Motor neuron (in vitro differentiated cells): Measurements from ENCODE around the gene IL16. TPM values are rescaled to one million over a fixed set of nuclear protein-coding genes. Genes with fewer than 3 reads are reported as not detected.
"Not testable (repeated sequence)": the region's sequence is repeated elsewhere in the genome, so short reads cannot be mapped to it uniquely, and the experiment has no call there.

Experiments used
- ATAC-seq, 8 experiments: fragments of 200-7000 bp; cut with Tn5 transposase; replicated peaks in 6 of 8; 2 replicates each; pipeline ENCODE4 v1.8.0; 2021; ENCODE audit warnings: mild to moderate bottlenecking in 8 of 8, moderate library complexity in 8 of 8
- H3K27ac ChIP-seq, 2 donors: fragments of 250-450 bp; sonication (Bioruptor Pico); 2 replicates each; pipeline ENCODE4 v1.9.0; 2021; ENCODE audit warnings: antibody characterized with exemption in 2 of 2, mild to moderate bottlenecking in 2 of 2, moderate library complexity in 1 of 2
- H3K4me1 ChIP-seq, 2 donors: fragments of 250-450 bp; sonication (Bioruptor Pico); replicated peaks in 1 of 2; 2 replicates each; pipeline ENCODE4 v1.6.1; 2021; ENCODE audit warnings: antibody characterized with exemption in 2 of 2, mild to moderate bottlenecking in 2 of 2, moderate library complexity in 1 of 2
- H3K4me3 ChIP-seq, 5 donors: fragments of 250-450 bp; sonication (Bioruptor Pico); 2 replicates each; pipeline ENCODE4 v1.9.0; 2021; ENCODE audit warnings: antibody characterized with exemption in 5 of 5, mild to moderate bottlenecking in 5 of 5, moderate library complexity in 4 of 5
- whole genome bisulfite sequencing, 10 experiments: fragments of 450-650 bp; shearing (Covaris generic); methylation state at CpG; one replicate each; pipeline ENCODE4 v1.0.0; 2022; 5-methylcytosine and 5-hydroxymethylcytosine counted together
- in situ Hi-C, 9 experiments: fragments of 400-800 bp; cut with MboI; loops; one replicate each; pipeline ENCODE4 v1.15.0; 2021; ENCODE audit warnings: low sequenced_read_pairs in 9 of 9, low pct_unique_long_range_greater_than_20kb in 2 of 9; ENCODE audit not compliant: unreplicated experiment in 9 of 9
- total RNA-seq, 8 experiments: library from RNA; unstranded; fragments of 300-600 nt; gene quantifications; 2 replicates each; pipeline versions ENCODE4 v1.2.3 to v1.2.4, GENCODE V29; 2022

The IL16 gene
- 1 to 10 TPM in 2 of 8 experiments, under 1 TPM in 6; 0.22 to 1.1 (median 0.63) TPM for total RNA-seq

GRCh38 chr15:81196576-81197254 is at the start of gene IL16:
Gene IL16 (plus strand): TSS chr15:81196879. CDS start chr15:81225400, 28,521 bp downstream.
- 50 to 100% (median 88%) methylated on average over 1 to 9 of the region's 16 CpGs; no CpG with 5 or more reads in 4 of the 10 experiments for WGBS, 10 experiments

GRCh38 chr15:81151389-81151788 is 45.3 kb upstream of the IL16 start:
- no peak for ATAC-seq
- 71 to 93% (median 78%) methylated on average over 3 to 7 of the region's 7 CpGs; no CpG with 5 or more reads in 1 of the 10 experiments for WGBS, 10 experiments
- Histone ChIP-seq H3K4me3 (no peak overlapping the region), H3K4me1 (no peaks in the 10 kb centered on the region), H3K27ac (no peak overlapping the region)
- in situ Hi-C loops = loop anchor here in 4 of 9 experiments (10.0 to 25.0 kb wide), 3 partner anchors 103 to 113 kb away; no protein-coding TSS in a partner anchor

More at GRCh38 chr15:81196576-81197254, at the start of gene IL16:
- H3K4me1 ChIP-seq = no peaks in the 10 kb centered on the region
- in situ Hi-C loops = no loop called here
- no peak within 1 kb of the TSS for H3K27ac ChIP-seq
- no peak within 1 kb of the TSS for H3K4me3 ChIP-seq
- ATAC-seq = no peak

- Histone ChIP-seq H3K4me3 (no peak overlapping the region), H3K27ac (no peak overlapping the region), H3K4me1 (no peaks in the 10 kb centered on the region)
- WGBS, 10 experiments = 63 to 100% (median 78%) methylated on average over 1 to 4 of the region's 4 CpGs
- ATAC-seq = peak in 1 of 8 experiments; percentile 30
- in situ Hi-C loops = loop anchor here in 4 of 9 experiments (10.0 to 25.0 kb wide), 3 partner anchors 102 to 112 kb away; no protein-coding TSS in a partner anchor
Measured at GRCh38 chr15:81152339-81152738, 44.3 kb upstream of the IL16 start.

- no peak overlapping the region for H3K4me3 ChIP-seq
- H3K4me1 ChIP-seq = no peaks in the 10 kb centered on the region
- no peak overlapping the region for H3K27ac ChIP-seq
- in situ Hi-C loops = loop anchor here in 4 of 9 experiments (10.0 to 25.0 kb wide), 3 partner anchors 102 to 112 kb away; no protein-coding TSS in a partner anchor
- WGBS, 10 experiments = 24 to 87% (median 57%) methylated on average over 1 to 3 of the region's 4 CpGs; no CpG with 5 or more reads in 2 of the 10 experiments
- peak in 1 of 8 experiments; percentile 37 for ATAC-seq
Measured at GRCh38 chr15:81152799-81153198, 43.9 kb upstream of the IL16 start.

GRCh38 chr15:81155375-81156218 is 41.1 kb upstream of the IL16 start:
- in situ Hi-C loops = loop anchor here in 4 of 9 experiments (10.0 to 25.0 kb wide), 3 partner anchors 99 to 109 kb away; no protein-coding TSS in a partner anchor
- 0 to 63% (median 44%) methylated on average over 2 to 8 of the region's 10 CpGs for WGBS, 10 experiments
- H3K27ac ChIP-seq = no peak overlapping the region
- peak in 2 of 8 experiments; percentile 29 to 44 for ATAC-seq
- H3K4me1 ChIP-seq = no peaks in the 10 kb centered on the region
- no peak overlapping the region for H3K4me3 ChIP-seq

- H3K27ac ChIP-seq = no peak overlapping the region
- 80 to 100% (median 93%) methylated on average over 1 to 3 of the region's 3 CpGs; no CpG with 5 or more reads in 3 of the 10 experiments for WGBS, 10 experiments
- H3K4me1 ChIP-seq = no peaks in the 10 kb centered on the region
- in situ Hi-C loops = loop anchor here in 4 of 9 experiments (10.0 to 25.0 kb wide), 3 partner anchors 98 to 108 kb away; no protein-coding TSS in a partner anchor
- no peak overlapping the region for H3K4me3 ChIP-seq
- ATAC-seq = no peak
Measured at GRCh38 chr15:81156324-81156723, 40.4 kb upstream of the IL16 start.

- 17 to 81% (median 73%) methylated on average over 1 to 3 of the region's 5 CpGs; no CpG with 5 or more reads in 3 of the 10 experiments for WGBS, 10 experiments
- H3K4me3 ChIP-seq = no peak overlapping the region
- peak in 2 of 8 experiments; percentile 8 to 12 for ATAC-seq
- in situ Hi-C loops = loop anchor here in 4 of 9 experiments (10.0 to 25.0 kb wide), 3 partner anchors 97 to 107 kb away; no protein-coding TSS in a partner anchor
- H3K27ac ChIP-seq = no peak overlapping the region
- H3K4me1 ChIP-seq = no peaks in the 10 kb centered on the region
Measured at GRCh38 chr15:81157195-81157938, 39.3 kb upstream of the IL16 start.

GRCh38 chr15:81157939-81158223 is 38.8 kb upstream of the IL16 start:
- Histone ChIP-seq H3K4me3 (no peak overlapping the region), H3K4me1 (no peaks in the 10 kb centered on the region), H3K27ac (no peak overlapping the region)
- WGBS, 10 experiments = 50 to 100% (median 92%) methylated on average over 1 to 2 of the region's 2 CpGs; no CpG with 5 or more reads in 1 of the 10 experiments
- ATAC-seq = no peak
- in situ Hi-C loops = loop anchor here in 4 of 9 experiments (10.0 to 25.0 kb wide), 3 partner anchors 97 to 107 kb away; no protein-coding TSS in a partner anchor

GRCh38 chr15:81158561-81158960 is 38.1 kb upstream of the IL16 start:
- not testable (repeated sequence) for H3K27ac ChIP-seq, H3K4me1 ChIP-seq, ATAC-seq, H3K4me3 ChIP-seq
- WGBS, 10 experiments = no CpG with 5 or more reads among the region's 37 CpGs
- in situ Hi-C loops = loop anchor here in 4 of 9 experiments (10.0 to 25.0 kb wide), 3 partner anchors 96 to 106 kb away; no protein-coding TSS in a partner anchor

GRCh38 chr15:81160312-81161159 is 36.1 kb upstream of the IL16 start:
- WGBS, 10 experiments = 0 to 92% (median 27%) methylated on average over 1 to 4 of the region's 11 CpGs; no CpG with 5 or more reads in 2 of the 10 experiments
- peak in 3 of 8 experiments; percentile 86 to 93 (median 91) for ATAC-seq
- H3K4me1 ChIP-seq = no peaks in the 10 kb centered on the region
- no peak overlapping the region for H3K27ac ChIP-seq
- H3K4me3 ChIP-seq = no peak overlapping the region
- in situ Hi-C loops = loop anchor here in 1 of 9 experiments (25.0 kb wide), 1 partner anchor 102 kb away; no protein-coding TSS in a partner anchor

- Histone ChIP-seq H3K27ac (no peak overlapping the region), H3K4me1 (no peaks in the 10 kb centered on the region), H3K4me3 (no peak overlapping the region)
- WGBS, 10 experiments = 0 to 50% (median 27%) methylated on average over 1 to 4 of the region's 4 CpGs; no CpG with 5 or more reads in 1 of the 10 experiments
- in situ Hi-C loops = loop anchor here in 1 of 9 experiments (25.0 kb wide), 1 partner anchor 101 kb away; no protein-coding TSS in a partner anchor
- ATAC-seq = no peak
Measured at GRCh38 chr15:81161160-81161673, 35.5 kb upstream of the IL16 start.
